SKM-1 (cell line): ENCODE data around the gene TMED5.
"Not testable (repeated sequence)": the region's sequence is repeated elsewhere in the genome, so short reads cannot be mapped to it uniquely, and the experiment has no call there.

Source experiments
- DNase-seq: peaks from one replicate; lab custom pipeline; 2025; ENCODE audit not compliant: unreplicated experiment; lab: John Stamatoyannopoulos, UW

Gene TMED5

GRCh38 chr1:93172778-93173177 is 7.4 kb downstream of the TMED5 start:
- no peak for DNase-seq

GRCh38 chr1:93171549-93172034 is 8.6 kb downstream of the TMED5 start:
- no peak for DNase-seq

GRCh38 chr1:93170141-93170678 is 10.0 kb downstream of the TMED5 start:
- DNase-seq = not testable (repeated sequence)

GRCh38 chr1:93167006-93167405 is 13.2 kb downstream of the TMED5 start:
- no peak for DNase-seq

- not testable (repeated sequence) for DNase-seq
Measured at GRCh38 chr1:93165895-93166294, 14.3 kb downstream of the TMED5 start.

GRCh38 chr1:93164816-93165215 is 15.4 kb downstream of the TMED5 start:
- DNase-seq = no peak

GRCh38 chr1:93163314-93163713 is 16.9 kb downstream of the TMED5 start:
- not testable (repeated sequence) for DNase-seq

GRCh38 chr1:93159337-93159736 is 20.9 kb downstream of the TMED5 start:
- no peak for DNase-seq

GRCh38 chr1:93155335-93155734 is 24.9 kb downstream of the TMED5 start:
- DNase-seq = no peak

- no peak for DNase-seq
Measured at GRCh38 chr1:93154898-93155297, 25.3 kb downstream of the TMED5 start.

- DNase-seq = no peak
Measured at GRCh38 chr1:93152835-93153234, 27.4 kb downstream of the TMED5 start.

GRCh38 chr1:93151474-93151873 is 28.7 kb downstream of the TMED5 start:
- no peak for DNase-seq

GRCh38 chr1:93150729-93151128 is 29.5 kb downstream of the TMED5 start:
- no peak for DNase-seq

- no peak for DNase-seq
Measured at GRCh38 chr1:93148001-93148400, 32.2 kb downstream of the TMED5 start.

GRCh38 chr1:93143769-93144168 is 36.4 kb downstream of the TMED5 start:
- DNase-seq = no peak

GRCh38 chr1:93143136-93143535 is 37.1 kb downstream of the TMED5 start:
- no peak for DNase-seq

GRCh38 chr1:93142161-93142560 is 38.1 kb downstream of the TMED5 start:
- no peak for DNase-seq

GRCh38 chr1:93140106-93140505 is 40.1 kb downstream of the TMED5 start:
- DNase-seq = no peak

GRCh38 chr1:93137604-93138292 is 42.5 kb downstream of the TMED5 start:
- DNase-seq = no peak

GRCh38 chr1:93136445-93136844 is 43.8 kb downstream of the TMED5 start:
- DNase-seq = no peak

- DNase-seq = no peak
Measured at GRCh38 chr1:93132638-93133037, 47.6 kb downstream of the TMED5 start.

- no peak for DNase-seq
Measured at GRCh38 chr1:93129507-93130099, 50.6 kb downstream of the TMED5 start.
